NCI-H82 treated with DMSO at 0.1 percent for 48 hours (cell line): Measurements from ENCODE around the gene ITGB3.
"Not testable (repeated sequence)": the region's sequence is repeated elsewhere in the genome, so short reads cannot be mapped to it uniquely, and the experiment has no call there.

Experiments
- DNase-seq: peaks from one replicate; lab custom pipeline; 2025; ENCODE audit not compliant: unreplicated experiment; lab: John Stamatoyannopoulos, UW

The ITGB3 gene

GRCh38 chr17:47243737-47244598 is 9.7 kb upstream of the ITGB3 start:
- DNase-seq = no peak

GRCh38 chr17:47244697-47245096 is 8.9 kb upstream of the ITGB3 start:
- no peak for DNase-seq

DNA sequence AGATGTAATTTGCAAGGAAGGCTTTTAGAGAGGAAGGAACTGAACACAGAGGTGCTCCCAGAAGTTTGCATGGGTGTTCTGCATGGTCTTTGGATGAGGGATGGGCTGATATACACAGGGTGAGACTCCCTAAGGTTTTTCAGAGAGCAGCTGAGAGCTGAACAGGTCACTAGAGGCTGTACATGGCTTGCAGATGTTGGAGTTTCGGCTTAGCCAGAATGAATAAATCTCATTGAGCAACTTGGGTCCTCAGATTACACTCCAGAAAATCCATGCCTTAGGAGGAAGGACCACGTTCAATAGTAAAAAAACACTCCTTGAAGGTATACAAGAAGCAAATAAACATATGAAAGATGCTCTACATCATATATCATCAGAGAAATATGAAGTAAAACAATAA is 7.5 kb upstream of the ITGB3 start:
- DNase-seq = no peak

GRCh38 chr17:47250855-47251254 is 2.8 kb upstream of the ITGB3 start:
- DNase-seq = no peak

- DNase-seq = no peak
These were observed 2.1 kb upstream of the ITGB3 start for GRCh38 chr17:47251421-47251940.

DNA sequence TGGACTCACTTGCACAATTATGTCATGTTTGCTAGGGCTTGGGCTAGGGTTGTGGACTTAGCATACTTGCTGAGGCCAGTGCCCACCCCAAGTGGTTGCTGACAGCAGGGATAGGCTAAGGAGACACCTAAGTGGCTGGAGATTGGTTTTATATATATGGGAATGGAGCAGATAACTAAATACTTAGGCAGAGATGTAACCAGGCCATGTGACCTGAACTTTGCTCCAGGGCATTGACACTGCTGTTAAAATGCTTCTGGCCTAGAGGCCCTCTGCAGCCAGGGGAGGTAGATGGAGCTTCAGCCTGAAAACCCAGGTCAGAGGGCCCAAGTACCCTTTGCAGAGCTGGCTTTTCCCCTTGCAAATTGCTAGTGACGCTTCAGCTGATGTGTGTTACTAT is 1.4 kb upstream of the ITGB3 start:
- DNase-seq = no peak

DNA sequence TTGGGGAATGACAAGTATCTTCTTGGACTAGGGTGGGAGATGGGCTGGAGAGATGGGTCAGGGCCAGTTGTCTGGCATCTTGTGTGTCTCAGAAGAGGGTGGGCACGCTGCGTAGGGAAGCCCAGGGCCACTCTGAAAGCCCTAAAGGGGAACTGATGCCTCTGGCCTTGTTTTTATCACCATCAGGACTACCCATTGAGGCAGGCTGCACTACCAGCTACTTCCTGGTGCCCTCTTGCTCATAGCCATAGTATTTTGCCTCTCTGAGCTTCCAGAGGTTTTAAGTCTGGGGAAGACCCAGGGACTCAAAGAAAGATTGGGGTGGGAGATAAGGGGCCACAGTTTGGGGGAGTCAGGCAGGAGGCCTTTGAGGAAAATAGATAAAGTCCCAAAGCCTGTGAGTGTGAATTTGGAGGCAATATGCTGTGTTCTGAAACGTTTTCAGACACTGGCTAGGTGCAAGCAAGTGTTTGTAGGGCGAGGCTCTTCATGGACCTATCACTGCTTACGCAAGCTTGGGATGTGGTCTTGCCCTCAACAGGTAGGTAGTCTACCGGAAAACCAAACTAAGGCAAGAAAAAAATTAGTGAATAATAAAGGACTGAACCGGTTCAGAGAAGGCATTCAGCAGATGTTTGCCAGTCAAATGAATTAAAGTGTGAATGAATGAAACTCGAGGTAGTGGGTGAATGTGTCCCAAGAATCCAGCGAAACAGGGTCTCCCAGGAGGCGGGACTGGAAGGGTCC is 688 bp upstream of the ITGB3 start:
- DNase-seq = no peak

DNA sequence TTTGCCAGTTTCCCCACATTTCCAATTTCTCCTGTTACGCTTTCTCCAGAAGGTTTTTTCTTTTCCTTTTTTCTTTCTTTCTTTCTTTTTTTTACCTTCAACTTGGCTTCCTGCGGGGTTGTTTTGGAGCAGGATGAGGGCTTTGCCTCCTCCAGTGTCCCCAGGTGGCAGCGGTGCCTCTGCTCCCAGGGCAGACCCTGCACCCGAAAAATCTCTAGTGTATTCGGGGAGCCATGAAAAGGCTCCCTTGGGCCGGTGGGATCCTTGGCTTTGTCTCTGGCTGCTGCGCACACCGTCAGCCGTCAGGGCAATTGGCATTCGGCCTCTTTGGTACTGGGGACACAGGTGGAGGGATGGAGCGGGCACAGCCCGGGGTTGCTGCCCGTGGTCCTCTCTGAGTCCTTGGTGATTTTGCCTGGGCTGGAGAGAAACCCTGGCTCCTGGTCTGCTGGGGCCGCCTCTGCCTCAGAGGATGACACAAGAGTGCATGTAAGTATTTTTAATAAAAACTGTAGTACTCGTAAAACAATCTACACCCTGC is 846 bp downstream of the ITGB3 start:
- DNase-seq = no peak

GRCh38 chr17:47257651-47258339 is 4.2 kb downstream of the ITGB3 start:
- DNase-seq = no peak

- DNase-seq = no peak
These were observed 9.0 kb downstream of the ITGB3 start for GRCh38 chr17:47262586-47262985.

DNA sequence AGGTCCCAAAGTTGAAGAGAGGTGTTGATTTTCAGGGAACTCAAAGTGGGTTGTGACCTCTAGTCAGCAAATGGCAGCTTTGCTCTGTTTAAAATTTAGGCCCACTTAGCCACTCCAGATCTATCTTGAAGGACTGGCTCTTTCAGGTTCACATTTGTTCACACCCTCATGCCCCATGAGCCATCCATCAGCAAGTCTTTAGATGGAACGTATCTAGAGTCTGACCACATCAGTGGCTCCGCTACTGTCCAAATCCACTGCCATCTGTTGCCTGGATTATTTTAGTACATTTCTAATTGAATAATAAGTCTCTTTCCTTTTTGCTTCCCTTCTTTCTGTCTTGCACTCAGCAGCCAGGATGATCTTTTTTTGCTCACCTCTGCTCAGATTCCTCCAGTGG is 10.5 kb downstream of the ITGB3 start:
- DNase-seq = no peak

GRCh38 chr17:47265983-47266541 is 12.4 kb downstream of the ITGB3 start:
- no peak for DNase-seq

- DNase-seq = no peak
These were observed 13.2 kb downstream of the ITGB3 start for GRCh38 chr17:47266782-47267181.

- no peak for DNase-seq
These were observed 13.8 kb downstream of the ITGB3 start for GRCh38 chr17:47267354-47267828.

DNA sequence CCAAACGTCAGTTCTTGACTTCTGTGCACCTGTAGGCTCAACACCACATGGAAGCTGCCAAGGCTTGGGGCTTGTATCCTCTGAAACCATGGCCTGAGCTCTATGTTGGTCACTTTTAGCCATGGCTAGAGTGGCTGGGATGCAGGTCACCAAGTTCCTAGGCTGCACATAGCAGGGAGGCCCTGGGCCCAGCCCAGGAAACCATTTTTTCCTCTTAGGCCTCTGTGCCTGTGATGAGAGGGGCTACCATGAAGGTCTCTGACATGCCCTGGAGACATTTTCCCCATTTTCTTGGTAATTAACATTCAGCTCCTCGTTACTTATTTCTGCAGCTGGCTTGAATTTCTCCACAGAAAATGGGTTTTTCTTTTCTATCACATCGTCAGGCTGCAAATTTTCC is 15.3 kb downstream of the ITGB3 start:
- DNase-seq = not testable (repeated sequence)

DNA sequence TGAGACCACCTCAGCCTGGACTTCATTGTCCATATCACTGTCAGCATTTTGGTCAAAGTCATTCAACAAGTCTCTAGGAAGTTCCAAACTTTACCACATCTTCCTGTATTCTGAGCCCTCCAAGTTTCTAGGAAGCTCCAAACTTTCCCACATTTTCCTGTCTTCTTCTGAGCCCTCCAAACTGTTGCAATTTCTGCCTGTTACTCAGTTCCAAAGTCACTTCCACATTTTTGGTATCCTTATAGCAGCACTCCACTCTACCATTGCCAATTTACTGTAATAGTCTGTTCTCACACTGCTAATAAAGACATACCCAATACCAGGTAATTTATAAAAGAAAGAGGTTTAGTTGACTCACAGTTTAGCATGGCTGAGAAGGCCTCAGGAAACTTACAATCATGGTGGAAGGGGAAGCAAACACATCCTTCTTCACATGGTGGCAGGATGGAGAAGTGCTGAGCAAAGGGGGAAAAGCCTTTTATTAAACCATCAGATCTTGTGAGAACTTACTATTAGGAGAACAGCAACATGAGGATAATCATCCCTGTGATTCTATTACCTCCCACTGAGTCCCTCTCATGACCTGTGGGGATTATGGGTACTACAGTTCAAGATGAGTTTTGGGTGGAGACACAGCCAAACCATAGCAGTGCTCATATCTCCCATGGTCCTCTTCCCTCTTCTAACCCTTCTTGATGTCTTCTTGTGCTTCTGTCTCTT is 16.1 kb downstream of the ITGB3 start:
- DNase-seq = not testable (repeated sequence)

GRCh38 chr17:47270946-47271705 is 17.5 kb downstream of the ITGB3 start:
- no peak for DNase-seq

DNA sequence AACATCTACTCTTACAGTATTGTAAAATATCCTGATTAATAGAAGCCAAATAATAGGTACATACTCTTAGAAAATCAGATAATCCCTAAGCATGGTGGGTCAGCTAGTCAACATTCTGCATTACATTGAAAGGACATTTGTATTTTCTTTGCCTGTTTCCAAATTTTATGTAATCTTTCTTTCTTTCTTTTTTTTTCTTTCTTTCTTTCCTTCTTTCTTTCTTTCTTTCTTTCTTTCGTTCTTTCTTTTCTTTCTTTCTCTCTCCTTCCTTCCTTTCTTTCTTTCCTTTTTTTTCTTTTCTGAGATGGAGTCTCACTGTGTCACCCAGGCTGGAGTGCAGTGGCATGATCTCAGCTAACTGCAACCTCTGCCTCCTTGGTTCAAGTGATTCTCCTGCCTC is 18.9 kb downstream of the ITGB3 start:
- no peak for DNase-seq

GRCh38 chr17:47273245-47273644 is 19.6 kb downstream of the ITGB3 start:
- DNase-seq = no peak
